HL-60/S4 (cell line): ENCODE data around the gene NEGR1.

ENCODE experiments used
- in situ Hi-C: fragments of 300-500 bp; cut with MboI; formaldehyde crosslinking; loops from 2 replicates; pipeline ENCODE4 v1.14.3; 2022; ENCODE audit warnings: low sequenced_read_pairs

The NEGR1 gene

GRCh38 chr1:71521655-71522264 is 760.6 kb downstream of the NEGR1 start:
- in situ Hi-C loops = no loop called here

- in situ Hi-C loops = no loop called here
These were observed 770.8 kb downstream of the NEGR1 start for GRCh38 chr1:71511505-71511904.

- in situ Hi-C loops = no loop called here
These were observed 771.6 kb downstream of the NEGR1 start for GRCh38 chr1:71510725-71511124.

- in situ Hi-C loops = no loop called here
These were observed 773.2 kb downstream of the NEGR1 start for GRCh38 chr1:71509051-71509595.

GRCh38 chr1:71502006-71502405 is 780.3 kb downstream of the NEGR1 start:
- in situ Hi-C loops = no loop called here

GRCh38 chr1:71498542-71498941 is 783.8 kb downstream of the NEGR1 start:
- in situ Hi-C loops = no loop called here

GRCh38 chr1:71494163-71494562 is 788.2 kb downstream of the NEGR1 start:
- in situ Hi-C loops = no loop called here

- in situ Hi-C loops = no loop called here
These were observed 789.9 kb downstream of the NEGR1 start for GRCh38 chr1:71492298-71493041.

- in situ Hi-C loops = no loop called here
These were observed 791.9 kb downstream of the NEGR1 start for GRCh38 chr1:71490432-71490831.

GRCh38 chr1:71488555-71489252 is 793.6 kb downstream of the NEGR1 start:
- in situ Hi-C loops = no loop called here

GRCh38 chr1:71473331-71473730 is 809.0 kb downstream of the NEGR1 start:
- in situ Hi-C loops = no loop called here

- in situ Hi-C loops = no loop called here
These were observed 817.2 kb downstream of the NEGR1 start for GRCh38 chr1:71465093-71465492.

GRCh38 chr1:71464016-71464415 is 818.3 kb downstream of the NEGR1 start:
- in situ Hi-C loops = no loop called here

GRCh38 chr1:71463144-71463543 is 819.2 kb downstream of the NEGR1 start:
- in situ Hi-C loops = no loop called here

GRCh38 chr1:71462247-71462646 is 820.1 kb downstream of the NEGR1 start:
- in situ Hi-C loops = no loop called here

- in situ Hi-C loops = no loop called here
These were observed 820.9 kb downstream of the NEGR1 start for GRCh38 chr1:71461416-71461815.

- in situ Hi-C loops = no loop called here
These were observed 833.9 kb downstream of the NEGR1 start for GRCh38 chr1:71448444-71448843.

GRCh38 chr1:71438626-71439025 is 843.7 kb downstream of the NEGR1 start:
- in situ Hi-C loops = no loop called here

GRCh38 chr1:71435951-71436350 is 846.4 kb downstream of the NEGR1 start:
- in situ Hi-C loops = no loop called here

GRCh38 chr1:71434240-71434639 is 848.1 kb downstream of the NEGR1 start:
- in situ Hi-C loops = no loop called here

GRCh38 chr1:71428029-71428428 is 854.3 kb downstream of the NEGR1 start:
- in situ Hi-C loops = no loop called here

- in situ Hi-C loops = no loop called here
These were observed 855.3 kb downstream of the NEGR1 start for GRCh38 chr1:71427066-71427465.
